Renal cortical epithelial cell (primary cell): ENCODE measurements around the gene ITGA1. TPM values are rescaled to one million over a fixed set of nuclear protein-coding genes. Genes with fewer than 3 reads are reported as not detected.
"Not testable (repeated sequence)": the region's sequence is repeated elsewhere in the genome, so short reads cannot be mapped to it uniquely, and the experiment has no call there.

Experiments used
- DNase-seq: peaks from one replicate; pipeline ENCODE4 v3.0.0-alpha.2; 2011; ENCODE audit warnings: low read depth
- total RNA-seq: library from RNA; depleted of rRNA; stranded (reverse); fragments of >200 nt; gene quantifications from 2 replicates; pipeline ENCODE4 v1.2.3, GENCODE V29; 2014

Gene ITGA1
- total RNA-seq, 1 donor from 2014 or later, result 57.7 TPM

DNA sequence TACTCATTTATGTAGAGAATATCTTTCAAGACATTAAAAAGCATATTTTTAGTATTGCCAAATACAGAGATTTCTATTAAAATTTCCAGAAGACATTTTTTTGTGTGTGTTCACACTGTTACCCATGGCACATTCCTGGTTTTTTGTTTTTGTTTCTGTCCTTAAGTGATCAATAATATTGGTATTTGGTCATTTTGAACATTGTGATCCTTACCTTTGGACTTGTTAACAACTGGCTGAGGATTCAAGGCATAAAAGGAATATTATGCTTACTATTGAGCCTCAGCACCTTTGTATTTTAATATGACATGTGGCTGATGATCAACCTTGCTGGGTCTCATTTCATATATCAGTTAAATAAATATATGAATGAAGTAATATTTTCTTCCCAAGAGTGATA, 41.9 kb downstream of the ITGA1 start:
- DNase-seq, result no peak

- DNase-seq, result no peak
Observed at GRCh38 chr5:52830650-52831049, 42.9 kb downstream of the ITGA1 start.

- peak; percentile 45 for DNase-seq
Observed at GRCh38 chr5:52831786-52832511, 44.2 kb downstream of the ITGA1 start.

- no peak for DNase-seq
Observed at GRCh38 chr5:52834320-52834719, 46.6 kb downstream of the ITGA1 start.

DNA sequence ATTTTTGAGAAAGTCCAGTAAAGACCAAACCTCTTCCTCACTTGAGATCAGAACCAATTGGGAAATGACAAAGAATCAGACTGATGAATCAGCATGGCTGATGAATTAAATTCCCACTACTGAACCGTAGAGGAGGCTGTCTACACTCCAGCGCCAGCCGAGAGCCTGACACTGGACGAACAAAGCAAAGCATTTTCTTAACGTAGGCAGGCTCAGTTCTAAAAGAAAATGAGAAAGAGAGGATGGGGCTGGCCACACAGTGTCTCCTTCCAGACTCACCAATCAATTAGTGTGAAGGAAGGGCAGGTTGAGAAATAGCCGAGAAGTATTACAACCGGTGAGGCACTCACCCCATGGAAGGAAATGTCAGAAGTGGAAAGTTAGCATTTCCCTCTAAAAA, 49.4 kb downstream of the ITGA1 start:
- peak; percentile 88 for DNase-seq

GRCh38 chr5:52837591-52838001, 49.9 kb downstream of the ITGA1 start:
- DNase-seq, result no peak

DNA sequence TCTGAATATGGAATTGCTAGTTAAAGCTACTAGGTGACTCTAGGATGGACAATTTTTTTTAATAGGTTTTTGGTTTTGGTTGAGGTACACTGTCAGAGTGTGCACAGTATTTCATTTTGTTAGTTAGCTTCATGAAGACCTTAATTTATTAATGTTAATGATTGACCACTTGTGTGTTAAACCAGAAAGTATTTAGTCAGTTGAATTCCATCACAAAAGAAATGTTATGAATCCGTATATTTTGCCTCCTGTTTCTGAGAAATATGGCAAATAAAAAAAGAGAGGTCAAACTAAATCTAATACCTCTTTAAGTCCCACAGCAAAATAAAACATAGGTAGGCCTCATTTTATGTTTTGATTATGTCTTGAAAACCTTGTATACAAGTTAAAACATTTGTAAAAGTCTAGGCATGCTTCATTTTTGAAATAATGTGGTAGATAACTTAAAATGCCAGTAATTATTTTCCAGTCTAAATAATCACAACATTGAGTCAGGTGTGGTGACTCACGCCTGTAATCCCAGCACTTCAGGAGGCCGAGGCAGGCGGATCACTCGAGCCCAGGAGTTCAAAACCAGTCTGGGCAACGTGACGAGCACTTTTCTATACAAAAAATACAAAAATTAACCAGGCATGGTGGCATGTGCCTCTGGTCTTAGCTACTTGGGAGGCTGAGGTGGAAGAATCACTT, 50.8 kb downstream of the ITGA1 start:
- peak; percentile 75 for DNase-seq

- DNase-seq, result no peak
Observed at GRCh38 chr5:52839285-52839684, 51.6 kb downstream of the ITGA1 start.

DNA sequence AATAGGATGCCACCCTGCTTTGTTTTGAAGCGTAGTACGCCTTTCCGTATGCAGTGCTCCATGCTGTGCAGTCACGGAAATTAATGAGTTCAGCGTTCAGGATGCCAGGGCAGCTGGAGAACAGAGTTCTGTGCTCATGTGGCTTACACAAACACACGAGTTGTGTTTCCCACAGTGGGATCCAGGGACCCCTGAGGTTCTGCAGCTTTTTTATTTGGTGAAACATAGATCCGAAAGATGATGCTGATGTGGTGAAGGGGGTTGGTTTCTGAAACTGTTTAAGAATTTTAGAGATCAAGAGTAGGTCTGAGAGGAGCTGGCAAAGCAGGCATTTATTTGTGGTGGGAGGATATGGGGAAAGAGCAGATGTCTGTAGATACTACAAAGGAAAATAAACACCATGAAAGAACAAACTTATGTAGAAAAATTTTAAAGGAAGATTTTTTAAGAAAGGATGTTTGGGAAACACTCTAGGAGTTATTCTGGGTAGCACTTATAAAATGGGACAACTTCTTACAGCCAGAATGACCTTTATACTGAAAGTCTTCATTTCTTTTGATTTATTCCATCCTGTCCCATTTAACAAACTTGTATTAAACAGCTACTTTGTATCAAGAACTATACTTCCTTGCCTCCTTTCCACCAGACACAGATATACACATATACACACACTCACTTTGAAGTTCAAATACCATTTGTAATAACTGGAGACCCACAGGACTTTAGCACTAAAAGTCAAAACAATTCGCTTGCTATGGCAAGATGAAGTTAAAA, 52.7 kb downstream of the ITGA1 start:
- peak; percentile 37 for DNase-seq

DNA sequence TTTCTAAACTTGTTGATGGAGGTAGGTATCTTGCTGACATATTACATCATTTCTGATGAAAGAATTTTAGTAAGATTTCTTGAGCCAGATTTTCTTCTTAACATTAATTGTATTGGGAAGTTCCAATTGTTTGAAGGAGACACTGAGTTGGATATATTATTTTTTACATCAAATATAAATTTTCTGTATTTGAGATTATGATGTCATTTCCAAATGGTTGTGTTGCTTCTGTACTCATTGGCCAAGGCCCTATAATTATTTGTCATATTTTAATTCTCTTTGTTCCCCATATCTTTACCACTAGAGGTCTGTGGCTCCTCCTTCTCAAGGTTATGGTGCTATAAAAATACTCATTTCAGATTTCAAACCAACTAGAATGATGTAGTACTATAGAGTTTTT, 53.4 kb downstream of the ITGA1 start:
- DNase-seq, result no peak

DNA sequence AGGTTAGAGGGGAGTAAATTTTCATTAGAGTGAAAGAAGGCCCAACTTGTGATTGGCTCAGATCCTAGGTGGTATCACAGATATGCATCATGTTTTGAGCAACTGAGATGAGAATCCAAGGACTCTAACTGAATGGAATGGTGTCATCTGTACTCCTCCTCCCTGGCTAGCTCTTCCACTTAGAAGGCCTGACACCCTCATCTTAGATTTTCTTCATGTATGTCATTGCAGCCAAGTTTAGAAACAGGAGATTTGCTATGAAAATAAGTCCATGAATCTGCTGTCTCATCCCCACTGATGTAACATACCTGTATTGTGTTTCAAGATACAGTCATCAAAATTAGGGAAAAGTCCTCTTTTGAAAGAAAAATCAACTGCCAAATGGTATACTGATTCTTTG, 54.4 kb downstream of the ITGA1 start:
- no peak for DNase-seq

GRCh38 chr5:52844885-52845284, 57.2 kb downstream of the ITGA1 start:
- DNase-seq, result peak; percentile 27

- DNase-seq, result no peak
Observed at GRCh38 chr5:52846182-52846842, 58.6 kb downstream of the ITGA1 start.

DNA sequence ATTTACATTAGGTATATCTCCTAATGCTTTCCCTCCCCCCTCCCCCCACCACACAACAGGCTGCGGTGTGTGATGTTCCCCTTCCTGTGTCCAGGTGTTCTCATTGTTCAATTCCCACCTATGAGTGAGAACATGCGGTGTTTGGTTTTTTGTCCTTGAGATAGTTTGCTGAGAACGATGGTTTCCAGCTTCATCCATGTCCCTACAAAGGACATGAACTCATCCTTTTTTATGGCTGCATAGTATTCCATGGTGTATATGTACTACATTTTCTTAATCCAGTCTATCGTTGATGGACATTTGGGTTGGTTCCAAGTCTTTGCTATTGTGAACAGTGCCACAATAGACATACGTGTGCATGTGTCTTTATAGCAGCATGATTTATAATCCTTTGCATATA, 61.0 kb downstream of the ITGA1 start:
- DNase-seq, result not testable (repeated sequence)

GRCh38 chr5:52849544-52849943, 61.8 kb downstream of the ITGA1 start:
- DNase-seq, result no peak

- DNase-seq, result no peak
Observed at GRCh38 chr5:52853650-52854049, 65.9 kb downstream of the ITGA1 start.

DNA sequence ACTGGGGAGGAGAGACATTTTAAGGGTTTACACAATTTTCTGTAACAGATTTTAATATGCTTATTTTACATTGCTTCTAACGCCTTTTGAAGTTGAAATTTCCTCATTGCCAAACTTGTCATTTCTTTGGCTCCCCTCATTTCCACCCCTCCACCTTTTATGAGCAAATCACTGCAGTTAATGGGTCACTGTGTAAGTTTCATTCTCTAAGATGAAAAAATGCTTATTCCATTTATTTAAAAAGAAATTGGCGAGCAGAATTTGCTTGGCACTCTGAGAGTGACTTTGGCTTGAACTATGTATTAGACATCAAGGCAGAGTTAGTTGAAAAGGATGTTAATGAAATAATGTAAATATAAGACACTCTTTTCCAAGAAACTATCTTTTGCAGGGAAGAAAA, 66.6 kb downstream of the ITGA1 start:
- no peak for DNase-seq

DNA sequence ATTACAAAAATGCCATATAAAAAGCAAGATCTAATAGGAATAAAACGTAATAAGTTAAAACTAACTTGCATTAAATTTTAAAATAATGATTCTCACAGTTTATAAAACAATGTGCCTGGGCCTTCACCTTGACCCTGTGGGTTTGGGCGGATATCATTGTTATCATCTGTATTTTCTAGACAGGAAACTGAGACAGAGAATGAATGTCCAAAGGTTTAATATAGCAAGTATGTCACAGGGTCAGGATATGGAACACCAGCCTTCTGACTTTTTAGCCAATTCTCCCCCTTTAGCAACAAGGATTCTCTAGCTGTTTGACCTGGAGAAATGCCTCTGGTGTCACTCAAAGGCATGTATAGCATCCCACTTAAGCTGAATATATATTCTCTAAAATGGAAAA, 67.2 kb downstream of the ITGA1 start:
- no peak for DNase-seq

GRCh38 chr5:52856564-52856963, 68.8 kb downstream of the ITGA1 start:
- peak; percentile 86 for DNase-seq

- peak; percentile 42 for DNase-seq
Observed at GRCh38 chr5:52859628-52860027, 71.9 kb downstream of the ITGA1 start.

DNA sequence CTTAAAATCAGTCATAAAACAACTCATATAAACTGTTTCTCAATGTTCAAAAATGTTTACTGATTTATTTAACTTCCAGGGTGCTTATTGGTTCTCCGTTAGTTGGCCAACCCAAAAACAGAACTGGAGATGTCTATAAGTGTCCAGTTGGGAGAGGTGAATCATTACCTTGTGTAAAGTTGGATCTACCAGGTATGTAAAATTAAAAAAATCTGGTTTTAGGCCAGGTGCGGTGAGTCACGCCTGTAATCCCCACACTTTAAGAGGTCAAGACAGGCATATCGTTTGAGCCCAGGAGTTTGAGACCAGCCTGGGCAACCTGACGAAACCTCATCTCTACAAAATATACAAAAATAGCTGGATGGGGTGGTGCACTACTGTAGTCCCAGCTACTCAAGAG, 73.7 kb downstream of the ITGA1 start:
- DNase-seq, result no peak

- peak; percentile 49 for DNase-seq
Observed at GRCh38 chr5:52863715-52864290, 76.1 kb downstream of the ITGA1 start.
